HAP-1 (cell line): Measurements from ENCODE around the gene SSTR1.
"Not testable (repeated sequence)": the region's sequence is repeated elsewhere in the genome, so short reads cannot be mapped to it uniquely, and the experiment has no call there.

ENCODE experiments used
- DNase-seq, 2 experiments: peaks; one replicate each; pipeline ENCODE4 v3.0.0-alpha.2; 2016 to 2020; ENCODE audit warnings: low spot score in 2 of 2
- H3K27me3 ChIP-seq: fragments of 250-450 bp; sonication (Bioruptor Pico); 2 replicates; pipeline ENCODE4 v1.5.1; 2020; ENCODE audit warnings: low read depth, mild to moderate bottlenecking, moderate library complexity
- H3K36me3 ChIP-seq: fragments of 250-450 bp; sonication (Bioruptor Pico); replicated peaks from 2 replicates; pipeline ENCODE4 v1.5.1; 2020; ENCODE audit warnings: mild to moderate bottlenecking
- H3K4me1 ChIP-seq: fragments of 250-450 bp; sonication (Bioruptor Pico); 2 replicates; pipeline ENCODE4 v1.5.1; 2020; ENCODE audit warnings: mild to moderate bottlenecking
- H3K4me3 ChIP-seq: fragments of 250-450 bp; sonication (Bioruptor Pico); 2 replicates; pipeline ENCODE4 v1.5.1; 2020; ENCODE audit warnings: mild to moderate bottlenecking, moderate library complexity
- H3K9me3 ChIP-seq: fragments of 250-450 bp; sonication (Bioruptor Pico); 2 replicates; pipeline ENCODE4 v1.5.1; 2020; ENCODE audit warnings: mild to moderate bottlenecking, moderate library complexity
- in situ Hi-C: fragments of 300-500 bp; cut with MboI; formaldehyde crosslinking; loops from 3 replicates; pipeline ENCODE4 v1.14.3; 2020; ENCODE audit warnings: low sequenced_read_pairs, inconsistent platforms, mixed read lengths

The SSTR1 gene, protein sequence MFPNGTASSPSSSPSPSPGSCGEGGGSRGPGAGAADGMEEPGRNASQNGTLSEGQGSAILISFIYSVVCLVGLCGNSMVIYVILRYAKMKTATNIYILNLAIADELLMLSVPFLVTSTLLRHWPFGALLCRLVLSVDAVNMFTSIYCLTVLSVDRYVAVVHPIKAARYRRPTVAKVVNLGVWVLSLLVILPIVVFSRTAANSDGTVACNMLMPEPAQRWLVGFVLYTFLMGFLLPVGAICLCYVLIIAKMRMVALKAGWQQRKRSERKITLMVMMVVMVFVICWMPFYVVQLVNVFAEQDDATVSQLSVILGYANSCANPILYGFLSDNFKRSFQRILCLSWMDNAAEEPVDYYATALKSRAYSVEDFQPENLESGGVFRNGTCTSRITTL

GRCh38 chr14:38207736-38208617 is at the start of gene SSTR1:
Gene SSTR1, plus strand, starts transcription at chr14:38207904. Its CDS starts 1,486 bp downstream, at chr14:38209390.
- no peak for DNase-seq
- in situ Hi-C loops, result no loop called here
- Histone ChIP-seq H3K9me3 (no peaks in the 10 kb centered on the region), H3K4me1 (no peaks in the 10 kb centered on the region), H3K36me3 (no peaks in the 10 kb centered on the region), H3K4me3 (no peak within 1 kb of the TSS), H3K27me3 (no peaks in the 10 kb centered on the region)

- H3K4me1 ChIP-seq, result no peaks in the 10 kb centered on the region
- no peaks in the 10 kb centered on the region for H3K36me3 ChIP-seq
- no peak for DNase-seq
- H3K4me3 ChIP-seq, result no peak overlapping the region
- no peaks in the 10 kb centered on the region; the same call in 1 of the 2 replicates for H3K9me3 ChIP-seq
- H3K27me3 ChIP-seq, result no peaks in the 10 kb centered on the region
- in situ Hi-C loops, result no loop called here
These were observed 49.2 kb upstream of the SSTR1 start for GRCh38 chr14:38158468-38158867.

DNA sequence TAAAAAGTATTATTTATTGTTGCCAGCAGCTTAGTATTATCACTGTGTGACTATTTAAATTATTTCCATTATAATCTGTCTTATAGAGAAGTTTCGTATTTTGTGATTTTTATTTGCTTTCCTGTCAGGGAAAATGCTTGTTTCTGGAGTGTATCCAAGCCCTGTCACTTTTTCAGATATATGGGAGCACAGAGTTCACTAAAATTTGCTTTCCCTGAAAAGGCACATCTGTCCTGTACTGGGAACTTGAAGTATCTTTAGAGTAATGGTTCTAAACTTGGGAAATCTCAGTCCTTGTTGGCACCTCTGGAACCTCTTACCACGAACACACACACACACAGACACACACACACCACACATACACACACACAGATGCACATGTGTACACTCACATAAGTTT is 39.3 kb upstream of the SSTR1 start:
- no peaks in the 10 kb centered on the region for H3K4me1 ChIP-seq
- no peaks in the 10 kb centered on the region for H3K27me3 ChIP-seq
- H3K9me3 ChIP-seq, result no peaks in the 10 kb centered on the region; the same call in 1 of the 2 replicates
- in situ Hi-C loops, result no loop called here
- no peak for DNase-seq
- no peaks in the 10 kb centered on the region for H3K36me3 ChIP-seq
- no peak overlapping the region for H3K4me3 ChIP-seq

DNA sequence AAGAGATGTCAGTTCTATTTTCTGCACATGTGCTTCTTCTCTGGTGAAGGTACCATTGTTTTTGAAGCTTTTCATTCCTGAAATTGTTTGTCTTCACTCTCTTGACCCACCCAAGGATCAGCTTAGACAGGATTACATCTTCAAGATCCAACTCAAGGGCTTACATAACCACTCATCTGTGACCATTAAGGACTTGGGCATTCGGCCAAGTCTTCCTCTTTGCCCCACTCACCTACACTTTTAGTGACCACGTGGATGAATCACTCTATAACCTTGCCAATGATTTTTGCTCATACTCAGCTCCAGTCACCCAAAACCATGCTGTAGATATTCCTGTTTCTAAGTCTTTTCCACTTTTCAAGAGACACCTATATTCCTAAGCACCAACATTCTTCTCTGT is 36.5 kb upstream of the SSTR1 start:
- Histone ChIP-seq H3K9me3 (no peaks in the 10 kb centered on the region), H3K4me1 (no peaks in the 10 kb centered on the region), H3K36me3 (no peaks in the 10 kb centered on the region), H3K27me3 (no peaks in the 10 kb centered on the region), H3K4me3 (no peak overlapping the region)
- DNase-seq, result no peak
- in situ Hi-C loops, result no loop called here

DNA sequence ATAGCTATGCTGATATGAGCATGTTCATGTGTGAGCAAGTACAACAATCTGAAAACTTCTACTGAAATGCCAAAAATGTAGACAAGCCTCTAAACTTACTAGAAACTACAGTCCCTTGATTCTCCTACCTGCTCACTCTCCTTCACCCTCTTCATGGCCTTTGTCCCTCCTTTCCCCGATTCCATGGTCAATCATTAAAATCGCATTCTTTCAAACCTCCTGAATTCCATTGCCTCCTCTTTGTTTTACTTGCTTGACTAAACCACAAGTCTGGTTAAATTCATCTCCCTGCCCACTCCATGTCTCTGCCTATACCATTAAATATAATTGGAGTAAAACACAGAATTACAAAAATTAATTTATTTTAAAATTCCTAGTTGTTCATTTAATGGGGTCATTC is 33.0 kb upstream of the SSTR1 start:
- no peaks in the 10 kb centered on the region for H3K36me3 ChIP-seq
- in situ Hi-C loops, result no loop called here
- H3K27me3 ChIP-seq, result no peaks in the 10 kb centered on the region
- no peaks in the 10 kb centered on the region for H3K9me3 ChIP-seq
- H3K4me1 ChIP-seq, result no peaks in the 10 kb centered on the region
- H3K4me3 ChIP-seq, result no peak overlapping the region
- no peak for DNase-seq

DNA sequence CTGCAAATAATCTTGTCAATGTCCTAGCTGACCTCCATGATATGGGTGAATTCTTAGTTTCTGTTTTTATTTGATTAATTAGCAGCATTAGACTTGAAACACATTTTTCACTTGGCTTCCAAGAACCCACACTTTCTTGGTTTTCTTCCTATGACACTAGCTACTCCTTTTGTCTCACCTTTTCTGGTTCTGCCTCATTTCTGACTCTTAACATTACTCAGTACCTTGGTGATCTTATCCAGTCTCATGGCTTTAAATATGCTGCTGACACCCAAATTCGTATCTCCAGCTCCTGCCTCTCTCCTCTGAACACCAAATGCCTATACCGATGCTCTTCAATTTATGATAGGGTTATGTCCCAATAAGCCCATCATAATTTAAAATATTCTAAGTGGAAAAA is 32.0 kb upstream of the SSTR1 start:
- no peak for DNase-seq
- no peaks in the 10 kb centered on the region for H3K4me1 ChIP-seq
- in situ Hi-C loops, result no loop called here
- H3K36me3 ChIP-seq, result no peaks in the 10 kb centered on the region
- H3K27me3 ChIP-seq, result no peaks in the 10 kb centered on the region
- H3K4me3 ChIP-seq, result no peak overlapping the region
- no peaks in the 10 kb centered on the region for H3K9me3 ChIP-seq

GRCh38 chr14:38176379-38176778 is 31.3 kb upstream of the SSTR1 start:
- DNase-seq, result no peak
- H3K27me3 ChIP-seq, result no peaks in the 10 kb centered on the region
- H3K4me3 ChIP-seq, result no peak overlapping the region
- no peaks in the 10 kb centered on the region for H3K36me3 ChIP-seq
- no peaks in the 10 kb centered on the region for H3K4me1 ChIP-seq
- in situ Hi-C loops, result no loop called here
- no peaks in the 10 kb centered on the region for H3K9me3 ChIP-seq

DNA sequence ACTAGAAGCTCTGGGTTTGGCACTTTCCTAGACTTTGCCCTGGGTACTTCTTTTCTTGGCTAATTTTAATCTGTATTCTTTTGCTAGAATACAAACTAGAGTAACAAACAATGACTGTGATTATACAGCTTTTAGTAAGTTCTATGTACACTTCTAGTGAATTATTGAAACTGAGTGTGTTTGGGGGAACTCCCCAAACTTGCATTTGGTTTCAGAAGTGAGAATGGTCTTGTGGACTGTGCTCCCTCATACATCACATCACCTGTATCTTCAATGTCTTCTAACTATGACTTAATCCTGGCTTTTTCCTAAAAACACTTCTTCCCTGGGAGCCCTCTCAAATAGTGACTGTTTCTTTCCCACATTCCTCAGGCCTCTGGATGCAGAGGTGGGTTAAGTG is 23.6 kb upstream of the SSTR1 start:
- Histone ChIP-seq H3K4me1 (no peaks in the 10 kb centered on the region), H3K27me3 (no peaks in the 10 kb centered on the region), H3K36me3 (no peaks in the 10 kb centered on the region), H3K4me3 (no peak overlapping the region), H3K9me3 (no peaks in the 10 kb centered on the region)
- no peak for DNase-seq
- in situ Hi-C loops, result no loop called here

DNA sequence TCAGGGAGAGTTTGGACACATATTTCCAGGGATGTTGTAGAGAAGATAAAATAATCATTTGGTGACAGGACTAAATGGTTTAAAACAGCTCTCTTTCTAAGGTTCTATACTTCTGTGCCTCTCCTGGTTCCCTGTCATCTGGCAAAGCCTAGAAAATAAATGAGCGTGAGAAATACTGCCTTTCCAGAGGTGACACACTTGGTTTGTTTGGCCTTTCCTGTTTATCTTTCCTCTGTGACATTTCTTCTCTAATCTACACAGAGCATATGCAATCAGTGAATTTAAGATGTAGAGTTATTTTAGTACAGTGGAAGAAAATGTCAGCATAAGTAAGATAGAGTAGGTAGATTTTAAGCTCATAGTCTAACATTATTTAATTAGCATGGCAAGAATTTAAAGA is 22.0 kb upstream of the SSTR1 start:
- H3K27me3 ChIP-seq, result no peaks in the 10 kb centered on the region
- no peak overlapping the region for H3K4me3 ChIP-seq
- no peaks in the 10 kb centered on the region for H3K36me3 ChIP-seq
- no peaks in the 10 kb centered on the region for H3K9me3 ChIP-seq
- in situ Hi-C loops, result no loop called here
- DNase-seq, result no peak
- H3K4me1 ChIP-seq, result no peaks in the 10 kb centered on the region

- DNase-seq, result no peak
- in situ Hi-C loops, result no loop called here
These were observed 21.5 kb upstream of the SSTR1 start for GRCh38 chr14:38186216-38186615.

DNA sequence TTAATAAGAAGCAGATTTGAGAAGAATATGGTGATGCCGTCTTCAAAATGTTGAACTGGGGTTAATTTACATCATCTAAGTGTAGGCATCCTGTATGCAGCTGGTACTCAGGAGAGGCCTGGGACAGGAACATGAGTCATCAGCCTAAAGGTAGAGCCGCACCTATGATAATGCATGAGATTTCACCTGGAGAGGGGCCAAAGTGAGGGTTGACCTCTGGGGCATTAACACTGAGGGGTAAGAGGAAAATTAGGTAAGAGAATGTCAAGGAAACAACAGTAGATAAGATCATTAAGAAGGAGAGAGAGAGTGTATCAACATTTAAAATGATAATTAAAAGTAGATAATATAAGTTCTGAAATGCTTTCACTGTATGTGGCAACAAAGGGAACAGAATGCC is 20.2 kb upstream of the SSTR1 start:
- H3K4me1 ChIP-seq, result no peaks in the 10 kb centered on the region
- no peak for DNase-seq
- in situ Hi-C loops, result no loop called here
- H3K4me3 ChIP-seq, result no peak overlapping the region
- H3K36me3 ChIP-seq, result no peaks in the 10 kb centered on the region
- no peaks in the 10 kb centered on the region for H3K27me3 ChIP-seq
- no peaks in the 10 kb centered on the region for H3K9me3 ChIP-seq

More at GRCh38 chr14:38186216-38186615, 21.5 kb upstream of the SSTR1 start:
- H3K4me3 ChIP-seq, result no peak overlapping the region
- H3K4me1 ChIP-seq, result no peaks in the 10 kb centered on the region
- H3K36me3 ChIP-seq, result no peaks in the 10 kb centered on the region
- H3K9me3 ChIP-seq, result no peaks in the 10 kb centered on the region
- no peaks in the 10 kb centered on the region for H3K27me3 ChIP-seq

DNA sequence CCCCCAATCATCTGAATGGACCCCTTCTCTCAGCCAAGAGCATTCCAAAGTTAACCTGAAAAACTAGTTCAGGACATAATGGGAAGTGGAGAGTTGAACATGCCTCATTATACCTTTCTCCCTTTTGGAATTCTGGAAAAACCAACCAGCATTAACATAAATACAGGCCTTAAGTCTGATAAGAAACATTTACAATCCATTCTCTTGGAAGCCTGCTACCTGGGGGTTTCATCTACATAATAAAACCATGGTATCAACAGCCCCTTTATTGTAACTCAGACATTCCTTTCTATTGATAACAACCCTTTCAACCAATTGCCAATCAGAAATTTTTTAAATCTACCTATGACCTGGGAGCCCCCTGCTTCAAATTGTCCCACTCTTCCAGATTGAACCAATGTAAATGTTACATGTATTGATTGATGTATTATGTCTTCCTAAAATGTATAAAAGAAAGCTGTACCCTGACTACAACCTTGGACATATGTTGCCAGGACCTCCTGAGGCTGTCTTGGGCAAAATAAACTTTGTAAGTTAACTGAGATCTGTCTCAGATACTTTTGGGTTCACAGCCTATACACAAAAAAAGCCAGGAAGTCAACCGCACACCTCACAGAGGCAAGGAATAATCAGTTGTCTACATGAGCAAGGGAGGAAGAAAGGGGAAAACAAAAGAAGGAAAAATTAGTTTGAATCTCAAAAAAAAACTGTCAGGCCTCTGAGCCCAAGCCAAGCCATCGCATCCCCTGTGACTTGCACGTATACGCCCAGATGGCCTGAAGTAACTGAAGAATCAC is 17.6 kb upstream of the SSTR1 start:
- DNase-seq, result no peak
- Histone ChIP-seq H3K9me3 (no peaks in the 10 kb centered on the region), H3K4me3 (no peak overlapping the region), H3K36me3 (no peaks in the 10 kb centered on the region), H3K4me1 (no peaks in the 10 kb centered on the region), H3K27me3 (no peaks in the 10 kb centered on the region)
- in situ Hi-C loops, result no loop called here

DNA sequence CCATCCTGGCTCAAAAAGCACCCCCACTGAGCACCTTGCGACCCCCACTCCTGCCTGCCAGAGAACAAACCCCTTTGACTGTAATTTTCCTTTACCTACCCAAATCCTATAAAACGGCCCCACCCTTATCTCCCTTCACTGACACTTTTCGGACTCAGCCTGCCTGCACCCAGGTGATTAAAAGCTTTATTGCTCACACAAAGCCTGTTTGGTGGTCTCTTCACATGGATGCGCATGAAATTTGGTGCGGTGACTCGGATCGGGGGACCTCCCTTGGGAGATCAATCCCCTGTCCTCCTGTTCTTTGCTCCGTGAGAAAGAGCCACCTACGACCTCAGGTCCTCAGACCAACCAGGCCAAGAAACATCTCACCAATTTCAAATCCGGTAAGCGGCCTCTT is 16.9 kb upstream of the SSTR1 start:
- in situ Hi-C loops, H3K9me3 ChIP-seq, DNase-seq: not testable (repeated sequence)

More for the DNA sequence above, 16.9 kb upstream of the SSTR1 start:
- H3K4me1 ChIP-seq, H3K27me3 ChIP-seq, H3K4me3 ChIP-seq, H3K36me3 ChIP-seq: not testable (repeated sequence)
